IMR-90 (cell line): ENCODE data around the gene SSH2.

Experiments
- BHLHE40 ChIP-seq: fragments of 150-350 bp; IDR thresholded peaks from 2 replicates; pipeline ENCODE4 v1.6.1; 2016; ENCODE audit warnings: mild to moderate bottlenecking, low read depth, low read length
- CEBPB ChIP-seq: IDR thresholded peaks from 2 replicates; pipeline ENCODE4 v1.6.1; 2012; ENCODE audit warnings: low read depth, low read length, improper control_type of control experiment
- CTCF ChIP-seq: conservative IDR thresholded peaks from 2 replicates; pipeline ENCODE4 v1.5.1; 2012; ENCODE audit warnings: mild to moderate bottlenecking, low read depth, low read length, improper control_type of control experiment
- FOS ChIP-seq: fragments of 150-350 bp; IDR thresholded peaks from 2 replicates; pipeline ENCODE4 v1.6.1; 2016; ENCODE audit warnings: low read depth, low read length
- MXI1 ChIP-seq: IDR thresholded peaks from 2 replicates; pipeline ENCODE4 v1.6.1; 2012; ENCODE audit warnings: low read depth, mild to moderate bottlenecking, low read length, moderate library complexity, borderline replicate concordance
- POLR2A ChIP-seq: IDR thresholded peaks from 2 replicates; pipeline ENCODE4 v1.6.1; 2012; ENCODE audit warnings: mild to moderate bottlenecking, low read depth, low read length
- RAD21 ChIP-seq: IDR thresholded peaks from 2 replicates; pipeline ENCODE4 v1.6.1; 2012; ENCODE audit warnings: low read length, improper control_type of control experiment
- RCOR1 ChIP-seq: IDR thresholded peaks from 2 replicates; pipeline ENCODE4 v1.6.1; 2012; ENCODE audit warnings: mild to moderate bottlenecking, low read length, improper control_type of control experiment; ENCODE audit not compliant: insufficient replicate concordance
- RFX5 ChIP-seq: IDR thresholded peaks from 2 replicates; pipeline ENCODE4 v1.8.0; 2012; ENCODE audit warnings: low read depth, mild to moderate bottlenecking, low read length, moderate library complexity
- SMC3 ChIP-seq: fragments of 150-350 bp; IDR thresholded peaks from 2 replicates; pipeline ENCODE4 v1.6.1; 2016; ENCODE audit warnings: low read depth, mild to moderate bottlenecking, antibody characterized with exemption, low read length, moderate library complexity
- TF ChIP-seq, protein P1 (sequence below): fragments of 150-350 bp; IDR thresholded peaks from 2 replicates; pipeline ENCODE4 v1.6.1; 2017; ENCODE audit warnings: mild to moderate bottlenecking, antibody characterized with exemption, low read length, low read depth
- TF ChIP-seq, protein P2 (sequence below): fragments of 150-350 bp; IDR thresholded peaks from 2 replicates; pipeline ENCODE4 v1.6.1; 2016; ENCODE audit warnings: low read depth, mild to moderate bottlenecking, low read length, moderate library complexity, borderline replicate concordance

GRCh38 chr17:29918016-29918415 is 12.0 kb downstream of the SSH2 start:
- TF ChIP-seq POLR2A (no peak), BHLHE40 (no peak), RAD21 (no peak), CTCF (no peak), RFX5 (no peak), FOS (no peak), MXI1 (no peak), SMC3 (no peak), CEBPB (no peak), RCOR1 (no peak)
- TF ChIP-seq, protein P1, sequence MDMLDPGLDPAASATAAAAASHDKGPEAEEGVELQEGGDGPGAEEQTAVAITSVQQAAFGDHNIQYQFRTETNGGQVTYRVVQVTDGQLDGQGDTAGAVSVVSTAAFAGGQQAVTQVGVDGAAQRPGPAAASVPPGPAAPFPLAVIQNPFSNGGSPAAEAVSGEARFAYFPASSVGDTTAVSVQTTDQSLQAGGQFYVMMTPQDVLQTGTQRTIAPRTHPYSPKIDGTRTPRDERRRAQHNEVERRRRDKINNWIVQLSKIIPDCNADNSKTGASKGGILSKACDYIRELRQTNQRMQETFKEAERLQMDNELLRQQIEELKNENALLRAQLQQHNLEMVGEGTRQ: no peak
- TF ChIP-seq, protein P2, sequence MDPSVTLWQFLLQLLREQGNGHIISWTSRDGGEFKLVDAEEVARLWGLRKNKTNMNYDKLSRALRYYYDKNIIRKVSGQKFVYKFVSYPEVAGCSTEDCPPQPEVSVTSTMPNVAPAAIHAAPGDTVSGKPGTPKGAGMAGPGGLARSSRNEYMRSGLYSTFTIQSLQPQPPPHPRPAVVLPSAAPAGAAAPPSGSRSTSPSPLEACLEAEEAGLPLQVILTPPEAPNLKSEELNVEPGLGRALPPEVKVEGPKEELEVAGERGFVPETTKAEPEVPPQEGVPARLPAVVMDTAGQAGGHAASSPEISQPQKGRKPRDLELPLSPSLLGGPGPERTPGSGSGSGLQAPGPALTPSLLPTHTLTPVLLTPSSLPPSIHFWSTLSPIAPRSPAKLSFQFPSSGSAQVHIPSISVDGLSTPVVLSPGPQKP: no peak
